GM12875 (cell line): ENCODE data around the gene GPR107.
"Not testable (repeated sequence)": the region's sequence is repeated elsewhere in the genome, so short reads cannot be mapped to it uniquely, and the experiment has no call there.

Experiments used
- H3K4me3 ChIP-seq: one replicate; pipeline ENCODE4 v1.5.1; 2011; ENCODE audit warnings: low read depth, low read length, control low read depth
- CTCF ChIP-seq: IDR thresholded peaks from 2 replicates; pipeline ENCODE4 v1.5.1; 2011; ENCODE audit warnings: low read depth, mild to moderate bottlenecking, control low read depth, inconsistent platforms, low read length, moderate library complexity, borderline replicate concordance; ENCODE audit not compliant: insufficient read depth

GPR107 gene

GRCh38 chr9:130015353-130016019 is 38.2 kb upstream of the GPR107 start:
- H3K4me3 ChIP-seq = no peak overlapping the region
- no peak for TF ChIP-seq CTCF

- no peak for TF ChIP-seq CTCF
- H3K4me3 ChIP-seq = no peak overlapping the region
These were observed 36.6 kb upstream of the GPR107 start for GRCh38 chr9:130017076-130017475.

GRCh38 chr9:130017510-130017909 is 36.2 kb upstream of the GPR107 start:
- not testable (repeated sequence) for H3K4me3 ChIP-seq

- TF ChIP-seq CTCF = no peak
- no peak overlapping the region for H3K4me3 ChIP-seq
These were observed 35.4 kb upstream of the GPR107 start for GRCh38 chr9:130018265-130018664.

GRCh38 chr9:130020618-130021017 is 33.1 kb upstream of the GPR107 start:
- TF ChIP-seq CTCF = no peak

GRCh38 chr9:130021123-130021522 is 32.6 kb upstream of the GPR107 start:
- no peak overlapping the region for H3K4me3 ChIP-seq
- TF ChIP-seq CTCF = no peak

More at GRCh38 chr9:130020618-130021017, 33.1 kb upstream of the GPR107 start:
- H3K4me3 ChIP-seq = no peak overlapping the region

GRCh38 chr9:130021842-130022241 is 31.9 kb upstream of the GPR107 start:
- not testable (repeated sequence) for H3K4me3 ChIP-seq

GRCh38 chr9:130022566-130023143 is 31.1 kb upstream of the GPR107 start:
- no peak overlapping the region for H3K4me3 ChIP-seq
- no peak for TF ChIP-seq CTCF
